NK-92 (cell line): Measurements from ENCODE around the gene BCAR1.
"Not testable (repeated sequence)": the region's sequence is repeated elsewhere in the genome, so short reads cannot be mapped to it uniquely, and the experiment has no call there.

Experiments
- DNase-seq: peaks from one replicate; lab custom pipeline; 2025; ENCODE audit not compliant: unreplicated experiment; lab: John Stamatoyannopoulos, UW

BCAR1 gene

DNA sequence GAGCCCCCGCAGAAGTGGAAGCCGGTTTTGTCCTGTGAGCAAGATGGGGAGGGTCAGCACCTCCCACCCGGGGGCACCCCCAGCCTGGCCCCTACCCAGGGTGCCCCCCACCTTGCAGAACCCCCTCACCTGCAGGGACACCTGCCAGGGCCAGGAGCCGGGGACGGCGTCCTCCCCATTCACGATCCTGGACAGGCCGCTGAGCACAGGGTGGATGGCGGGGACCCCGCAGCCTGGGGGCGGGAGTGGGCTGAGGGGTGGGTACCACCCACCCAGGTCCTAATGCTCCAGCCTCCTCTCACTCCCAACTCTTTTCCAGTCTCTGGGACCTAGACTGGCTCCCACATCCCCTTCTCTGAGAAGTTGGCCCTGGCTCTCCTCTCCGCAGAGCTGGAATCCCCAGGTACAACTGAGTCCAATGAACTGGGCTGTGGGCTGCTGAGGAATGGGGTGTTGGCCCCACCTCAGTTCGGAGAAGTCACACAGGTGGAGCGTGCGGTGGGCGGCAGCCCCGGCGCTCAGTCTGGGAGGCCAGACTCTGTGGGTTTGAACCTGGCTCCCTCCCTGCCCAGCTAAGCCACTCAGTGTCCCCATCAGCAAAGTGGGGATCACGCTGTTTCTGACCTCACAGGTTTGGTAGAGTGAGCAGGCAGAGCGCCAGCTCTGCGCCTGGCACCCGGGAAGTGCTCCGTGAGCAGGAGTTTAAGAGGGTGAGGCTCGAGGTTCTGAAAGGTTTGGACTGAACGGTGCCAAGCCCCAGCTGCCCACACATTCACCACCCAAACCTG lies 45.3 kb downstream of the BCAR1 start:
- not testable (repeated sequence) for DNase-seq

DNA sequence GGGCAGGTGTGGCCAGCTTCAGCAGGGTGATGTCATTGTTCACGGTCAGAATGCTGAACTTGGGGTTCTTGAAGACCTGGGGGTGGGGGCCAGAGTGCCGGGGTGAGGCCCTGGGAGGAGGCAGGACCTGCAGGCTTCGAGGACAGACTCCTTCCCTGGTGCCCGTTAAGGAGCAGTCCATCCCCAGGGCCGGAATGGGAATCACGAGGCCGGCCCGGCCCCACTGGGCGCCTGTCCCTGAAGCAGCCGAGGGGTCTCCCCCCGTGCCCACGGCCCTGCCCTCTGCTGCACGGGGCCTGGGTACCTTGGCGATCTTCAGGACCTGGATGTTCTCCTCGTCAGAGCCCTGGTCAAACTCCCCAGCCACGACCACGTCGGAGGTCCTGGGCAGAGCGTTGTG lies 46.0 kb downstream of the BCAR1 start:
- not testable (repeated sequence) for DNase-seq

DNA sequence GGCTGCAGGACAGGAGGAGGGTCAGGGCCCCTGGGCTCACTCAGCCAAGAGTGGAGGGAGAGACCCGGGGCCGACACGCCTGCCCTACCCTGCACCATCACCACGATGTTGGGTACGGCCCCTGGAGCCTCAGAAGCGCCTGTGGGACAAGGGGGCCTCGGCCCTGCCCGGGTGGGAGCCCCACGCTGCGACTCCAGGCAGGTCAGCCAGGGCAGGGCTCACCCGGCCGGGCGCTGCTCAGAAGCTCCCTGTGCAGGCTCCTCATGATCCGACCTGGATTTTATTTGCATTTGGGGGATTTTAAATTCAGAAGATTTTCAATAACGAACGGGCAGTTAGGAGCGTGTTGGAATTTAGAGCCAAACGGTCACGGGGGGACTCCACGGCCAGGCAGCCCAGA lies 46.5 kb downstream of the BCAR1 start:
- DNase-seq, result not testable (repeated sequence)

DNA sequence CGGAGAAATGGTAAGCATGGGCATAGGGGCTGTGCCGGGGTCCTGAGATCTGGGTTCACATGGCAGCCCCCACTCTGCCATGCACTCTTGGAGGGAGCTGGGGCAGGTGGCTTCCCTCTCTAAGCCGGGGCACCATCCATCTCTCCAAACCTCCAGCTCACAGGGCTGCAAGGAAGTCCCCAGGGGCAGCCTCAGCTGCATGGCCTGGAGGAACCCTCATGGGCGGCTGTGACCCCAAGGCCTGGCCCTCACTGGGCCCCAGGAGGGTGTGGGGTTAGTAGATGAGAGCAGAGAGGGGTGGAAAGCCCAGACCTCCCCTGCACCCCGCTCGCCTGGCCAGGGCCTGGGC lies 47.0 kb downstream of the BCAR1 start:
- DNase-seq, result no peak

DNA sequence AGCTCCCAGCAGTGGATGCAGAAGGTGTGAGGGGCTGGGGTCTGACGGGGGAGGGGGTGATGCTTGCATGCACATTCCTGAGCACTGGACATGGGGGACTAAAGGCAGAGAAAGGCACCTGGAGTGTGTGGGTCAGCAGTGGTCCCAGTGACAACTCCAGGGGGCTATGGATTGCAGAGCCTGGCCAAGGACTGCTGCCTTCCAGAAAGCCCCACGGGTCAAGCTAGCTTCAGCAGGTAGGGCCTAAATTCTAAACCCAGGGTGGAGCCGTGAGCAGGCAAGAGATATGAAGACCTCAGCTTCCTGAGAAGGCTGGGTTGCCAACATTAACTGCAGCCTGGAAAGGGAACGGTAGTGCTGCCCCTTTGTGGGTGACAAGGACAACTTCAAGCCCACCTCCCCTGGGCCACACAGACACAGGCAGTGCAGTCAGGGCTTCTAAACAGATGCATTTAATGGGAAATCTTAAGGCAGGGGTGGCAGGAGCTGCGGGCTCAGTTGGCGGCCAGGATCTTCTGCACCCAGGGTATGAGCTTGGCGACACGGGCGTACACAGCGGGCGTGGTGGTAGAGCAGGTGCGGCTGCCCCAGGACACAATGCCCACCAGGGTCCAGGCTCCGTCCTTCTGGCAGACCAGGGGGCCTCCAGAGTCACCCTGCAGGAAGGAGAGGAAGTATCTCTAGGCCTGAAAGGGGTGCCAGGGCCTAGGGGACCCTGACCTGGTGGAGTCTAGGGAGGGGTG lies 47.6 kb downstream of the BCAR1 start:
- DNase-seq, result no peak

DNA sequence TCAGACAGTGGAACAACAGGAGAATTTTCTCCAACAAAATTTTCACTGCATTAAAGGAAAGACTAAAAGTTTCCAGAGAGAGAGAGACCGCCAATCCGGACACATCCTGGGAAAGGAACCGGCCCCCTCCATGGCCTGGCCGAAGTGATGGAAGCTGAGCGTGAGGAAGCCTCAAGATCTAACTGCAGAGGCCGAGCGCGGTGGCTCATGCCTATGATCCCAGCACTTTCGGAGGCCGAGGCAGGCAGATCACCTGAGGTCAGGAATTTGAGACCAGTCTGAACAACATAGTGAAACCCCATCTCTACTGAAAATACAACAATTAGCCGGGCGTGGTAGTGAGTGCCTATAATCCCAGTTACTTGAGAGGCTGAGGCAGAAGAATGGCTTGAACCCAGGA lies 48.3 kb downstream of the BCAR1 start:
- DNase-seq, result no peak

DNA sequence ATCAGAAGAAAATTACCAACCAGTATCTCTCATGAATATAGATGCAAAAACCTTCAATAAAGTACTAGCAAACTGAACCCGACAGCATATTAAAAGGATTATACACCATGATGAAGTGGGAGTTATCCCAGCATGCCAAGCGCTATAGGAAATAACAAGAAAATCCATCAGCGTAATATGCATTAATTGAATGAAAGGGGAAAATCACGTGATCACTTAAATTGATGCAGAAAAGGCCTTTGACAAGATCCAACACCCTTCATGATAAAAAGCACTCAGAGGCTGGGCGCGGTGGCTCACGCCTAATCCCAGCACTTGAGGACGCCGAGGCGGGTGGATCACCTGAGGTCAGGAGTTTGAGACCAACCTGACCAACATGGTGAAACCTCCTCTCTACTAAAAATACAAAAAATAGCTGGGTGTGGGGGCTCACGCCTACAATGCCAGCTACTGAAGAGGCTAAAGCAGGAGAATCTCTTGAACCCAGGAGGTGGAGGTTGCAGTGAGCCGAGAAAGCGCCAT lies 49.3 kb downstream of the BCAR1 start:
- no peak for DNase-seq

DNA sequence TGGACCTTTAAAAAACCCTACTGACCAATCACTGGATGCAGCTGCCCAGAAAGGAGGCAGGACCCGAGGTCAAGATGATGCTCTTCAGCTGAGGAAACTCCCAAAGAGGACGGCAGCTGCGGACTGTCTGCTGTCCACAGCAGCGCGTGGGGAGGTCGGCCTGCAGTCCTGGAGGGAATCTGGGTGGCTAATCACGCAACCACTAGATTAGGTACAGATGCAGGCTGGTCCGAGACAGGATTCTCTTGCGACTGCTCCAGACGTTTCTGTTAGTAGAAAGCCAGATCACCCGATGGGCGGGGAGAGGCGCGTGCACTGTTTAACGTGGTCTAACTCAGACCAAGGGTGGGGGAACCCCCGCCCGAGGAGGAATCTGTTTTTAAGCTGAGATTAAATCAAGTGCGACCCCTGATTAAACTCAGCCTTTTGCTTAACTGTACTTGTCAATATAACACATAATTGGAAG lies 53.3 kb downstream of the BCAR1 start:
- no peak for DNase-seq

DNA sequence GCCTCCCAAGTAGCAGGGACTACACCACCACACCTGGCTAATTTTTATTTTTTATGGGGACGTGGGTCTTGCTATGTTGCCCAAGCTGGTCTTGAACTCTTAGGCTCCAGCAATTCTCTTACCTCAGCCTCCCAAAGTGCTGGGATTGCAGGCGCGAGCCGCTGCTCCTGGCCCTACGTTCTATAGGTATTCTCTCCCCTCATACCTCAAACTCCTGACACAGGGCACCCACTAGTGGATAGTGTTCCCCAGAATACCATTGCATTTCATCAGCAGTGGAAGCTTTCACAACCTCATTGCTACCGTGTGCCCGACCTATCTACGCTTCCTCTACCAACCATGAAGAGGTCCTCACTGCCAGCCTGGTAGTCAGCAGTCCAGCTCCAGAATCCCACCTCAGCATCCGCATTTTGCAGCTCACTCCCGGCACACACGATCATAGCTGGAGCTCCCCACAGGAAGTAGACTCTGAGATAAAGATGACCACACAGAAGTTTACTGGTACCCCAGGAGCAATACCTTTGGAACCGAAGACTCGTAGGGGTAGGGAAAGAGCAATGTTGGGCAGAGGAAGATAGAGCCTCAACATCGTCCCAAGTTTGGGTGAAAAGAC lies 53.8 kb downstream of the BCAR1 start:
- DNase-seq, result no peak

DNA sequence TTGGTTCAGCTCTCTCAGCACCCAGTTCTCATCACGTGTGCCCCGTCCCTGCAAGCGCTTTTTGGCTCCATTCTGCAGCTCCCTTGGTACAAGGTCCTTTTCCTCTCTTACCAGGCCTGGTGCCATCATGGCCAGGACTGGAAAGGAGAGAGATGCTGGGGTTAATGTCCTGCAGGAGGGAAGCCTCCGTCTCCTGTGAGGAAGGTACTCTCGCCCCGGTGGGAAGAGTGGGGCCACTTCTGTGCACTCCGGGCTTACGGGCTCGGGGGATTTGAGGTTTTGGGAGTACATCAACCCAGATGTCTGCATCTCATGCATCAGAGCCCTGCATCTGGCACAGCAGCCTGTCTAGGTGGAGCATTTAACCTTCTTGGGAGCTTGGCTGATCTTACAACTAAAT lies 54.6 kb downstream of the BCAR1 start:
- DNase-seq, result no peak

DNA sequence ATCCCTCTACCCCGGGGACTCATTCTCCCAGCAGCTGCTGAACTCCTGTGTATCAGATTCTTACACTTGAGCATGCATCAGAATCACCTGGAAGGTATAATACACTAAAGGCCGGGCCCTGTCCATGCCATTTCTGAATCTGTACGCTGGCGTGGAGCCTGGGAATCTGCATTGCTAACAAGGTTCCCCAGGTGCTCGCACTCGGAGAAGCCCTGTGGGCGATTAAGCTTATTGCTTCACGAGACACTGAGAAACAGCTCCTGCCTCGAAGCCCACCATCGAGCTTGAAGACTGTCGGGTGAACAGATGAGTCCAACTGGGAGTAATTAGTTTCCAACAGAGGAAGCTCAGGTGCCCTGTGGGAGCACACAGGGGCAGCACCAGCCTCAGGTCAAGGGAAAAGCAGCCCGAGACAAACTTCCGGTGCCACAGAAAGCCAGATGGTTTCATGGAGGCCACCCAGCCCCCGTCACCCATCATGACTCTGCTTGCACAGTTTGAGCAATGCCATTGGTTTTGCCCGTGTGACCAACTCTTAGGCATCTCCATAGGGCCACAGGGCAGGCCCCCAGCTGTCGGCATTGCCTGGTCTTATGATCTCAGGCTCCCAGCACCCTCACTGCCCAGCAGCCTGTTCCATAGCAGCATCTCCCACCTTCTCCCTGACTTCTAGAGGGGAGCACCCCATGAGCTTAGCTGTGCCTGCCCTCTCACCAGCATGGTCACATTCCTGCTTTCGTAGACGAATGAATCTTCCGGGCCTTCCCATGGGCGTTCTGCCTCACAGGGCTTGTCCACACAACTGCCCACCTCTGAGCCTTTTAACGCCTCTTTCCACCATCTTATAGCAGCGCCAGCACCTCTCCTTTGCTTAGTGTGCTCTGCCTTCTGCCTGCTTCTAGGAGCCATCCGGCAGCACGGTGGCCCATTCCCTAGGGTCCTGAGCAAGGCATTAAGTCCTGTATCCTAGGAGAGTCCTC lies 55.3 kb downstream of the BCAR1 start:
- DNase-seq, result no peak

DNA sequence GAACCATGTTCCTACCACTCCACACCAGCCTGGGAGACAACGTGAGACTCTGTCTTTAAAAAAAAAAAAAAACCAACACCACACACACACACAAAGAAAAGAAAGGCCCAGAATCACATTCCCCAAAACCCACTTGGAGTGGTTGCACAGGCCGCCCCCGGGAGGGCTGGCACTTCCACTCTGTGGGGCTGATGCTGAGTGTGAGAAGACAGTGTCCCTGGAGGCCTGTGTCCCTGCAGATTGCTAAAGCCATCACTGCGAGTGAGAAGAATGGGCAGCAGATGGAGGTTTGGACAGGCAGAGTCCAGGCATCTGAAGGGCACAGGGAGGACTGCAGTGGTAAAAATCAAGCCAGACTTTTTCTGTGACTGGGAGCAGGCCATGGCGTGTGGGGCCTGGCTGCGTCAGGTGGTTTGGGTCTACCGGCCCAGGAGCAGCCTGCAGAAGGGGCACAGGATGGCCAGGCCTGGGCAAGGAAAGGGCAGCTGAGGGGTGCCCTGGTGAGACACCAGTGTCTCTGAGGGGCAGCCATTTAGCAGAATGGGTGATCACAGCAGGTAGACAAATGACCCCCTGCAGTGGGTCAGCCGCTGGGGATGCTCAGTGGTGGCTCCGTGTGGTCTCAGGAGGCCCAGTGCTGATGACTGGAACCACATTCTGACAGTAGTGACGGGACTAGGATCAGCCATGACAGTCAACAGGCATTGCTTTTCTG lies 57.5 kb downstream of the BCAR1 start:
- DNase-seq, result no peak

DNA sequence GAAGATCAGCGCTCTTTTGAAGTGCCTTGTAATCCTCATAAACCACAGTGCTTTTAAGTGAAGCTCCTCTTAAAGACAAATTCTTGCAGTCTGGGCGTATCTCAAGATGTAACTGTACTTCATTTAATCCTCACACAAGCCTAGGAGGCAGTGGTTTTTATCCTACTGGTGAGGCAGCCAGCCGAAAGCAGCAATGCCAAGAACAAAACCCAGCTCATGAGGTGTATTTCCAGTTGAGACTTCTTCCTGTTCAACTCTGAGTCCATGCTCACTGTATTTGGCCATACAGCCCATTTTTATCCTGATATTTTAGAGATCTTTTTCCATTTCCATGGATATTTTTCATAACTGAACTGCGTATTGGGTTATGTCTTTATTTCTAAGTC lies 58.2 kb downstream of the BCAR1 start:
- DNase-seq, result no peak

DNA sequence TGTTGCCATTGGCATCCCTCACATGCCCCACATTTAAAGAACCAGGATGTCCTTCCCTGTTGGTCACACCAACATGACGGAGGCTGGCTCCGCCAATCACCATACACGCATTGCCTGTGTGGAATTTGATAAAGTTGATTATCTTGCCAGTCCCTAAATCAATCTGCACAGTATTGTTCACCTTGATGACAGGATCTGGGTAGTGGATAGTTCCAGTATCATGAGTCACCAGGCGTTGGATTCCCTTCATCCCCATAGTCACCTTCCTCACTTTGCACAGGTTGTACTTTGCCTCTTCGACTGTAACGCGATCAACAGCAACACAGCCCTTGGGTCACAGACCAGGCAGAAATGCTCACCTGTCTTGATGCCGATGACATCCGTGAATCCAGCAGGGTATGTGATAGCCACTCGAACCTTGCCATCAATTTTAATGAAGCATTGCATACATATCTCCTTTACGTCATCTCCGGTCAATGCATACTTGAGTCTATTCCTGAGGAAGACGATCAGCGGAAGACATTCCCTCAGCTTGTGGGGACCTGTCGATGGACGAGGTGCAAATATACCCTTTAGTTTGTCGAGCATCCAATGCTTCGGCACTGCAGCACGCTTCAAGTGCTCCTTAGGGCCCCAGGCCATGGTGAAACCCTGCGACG lies 58.7 kb downstream of the BCAR1 start:
- no peak for DNase-seq

DNA sequence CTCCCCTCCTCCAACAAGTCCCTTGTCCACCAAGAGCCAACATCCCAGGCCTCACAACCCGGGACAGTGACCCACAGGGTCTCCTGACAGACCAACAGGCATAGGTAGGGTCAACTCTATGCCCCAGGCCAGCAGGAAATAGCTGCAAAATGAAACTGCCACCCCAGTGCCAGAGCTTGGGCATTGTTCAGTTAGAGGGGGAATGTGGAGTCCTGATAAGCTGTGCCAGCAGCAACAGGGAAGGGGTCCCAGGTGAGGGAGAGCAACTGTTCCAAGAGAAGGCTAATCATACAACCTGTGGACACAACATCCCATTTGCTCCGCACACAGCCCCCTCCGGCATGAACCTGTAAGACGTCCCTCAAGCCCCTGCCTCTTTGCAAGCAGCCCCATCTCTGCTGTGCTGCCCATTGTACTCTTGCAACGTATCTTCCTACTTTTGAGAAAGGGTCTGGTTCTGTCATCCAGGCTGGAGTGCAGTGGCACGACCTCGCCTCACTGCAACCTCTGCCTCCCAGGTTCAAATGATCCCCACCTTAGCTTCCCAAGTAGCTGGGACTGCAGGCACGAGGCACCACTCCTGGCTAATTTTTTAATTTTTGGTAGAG lies 61.7 kb downstream of the BCAR1 start:
- no peak for DNase-seq

DNA sequence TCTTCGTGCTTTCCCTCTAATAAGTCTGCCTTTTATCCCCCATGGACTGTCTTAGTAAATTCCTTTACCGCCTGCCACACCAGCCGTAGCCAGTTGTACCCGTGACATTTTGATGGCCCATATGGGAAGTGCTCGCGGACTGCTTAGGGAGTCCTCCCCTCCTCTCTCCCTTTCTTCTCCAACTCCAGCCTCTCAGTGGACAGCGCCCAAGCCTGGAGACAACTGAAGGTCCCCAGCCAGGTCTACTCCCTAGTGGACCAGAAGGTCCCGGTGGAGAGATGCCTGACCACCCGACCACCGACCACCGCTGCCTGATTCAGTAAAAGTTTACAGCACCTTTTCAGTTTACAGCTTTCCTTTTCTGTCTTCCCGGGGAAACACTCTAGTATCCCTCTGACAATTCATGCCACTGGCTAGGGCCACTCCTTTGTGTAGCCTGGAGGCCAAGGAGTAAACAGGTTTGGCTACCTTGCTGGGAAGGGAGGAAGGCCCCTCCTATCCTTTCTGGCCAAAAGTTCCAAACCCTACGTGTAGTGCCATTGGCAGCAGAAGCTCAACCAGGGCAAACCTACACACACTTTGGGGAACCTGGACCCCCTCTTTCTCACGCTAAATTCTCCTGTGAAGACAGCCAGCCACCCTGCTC lies 62.5 kb downstream of the BCAR1 start:
- DNase-seq, result no peak

DNA sequence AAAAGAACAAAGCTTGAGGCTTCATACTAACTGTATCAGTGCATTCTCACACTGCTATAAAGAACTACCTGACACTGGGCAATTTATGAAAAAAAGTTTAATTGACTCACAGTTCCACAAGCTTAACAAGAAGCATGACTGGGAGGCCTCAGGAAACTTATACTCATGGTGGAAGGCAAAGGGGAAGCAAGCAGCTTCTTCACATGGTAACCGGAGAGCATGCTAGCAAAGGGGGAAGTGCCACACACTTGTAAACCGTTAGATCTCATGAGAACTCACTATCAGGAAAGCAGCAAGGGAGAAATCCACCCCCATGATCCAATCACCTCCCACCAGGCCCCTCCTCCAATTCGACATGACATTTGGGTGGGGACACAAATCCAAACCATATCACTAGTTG lies 69.8 kb downstream of the BCAR1 start:
- no peak for DNase-seq

DNA sequence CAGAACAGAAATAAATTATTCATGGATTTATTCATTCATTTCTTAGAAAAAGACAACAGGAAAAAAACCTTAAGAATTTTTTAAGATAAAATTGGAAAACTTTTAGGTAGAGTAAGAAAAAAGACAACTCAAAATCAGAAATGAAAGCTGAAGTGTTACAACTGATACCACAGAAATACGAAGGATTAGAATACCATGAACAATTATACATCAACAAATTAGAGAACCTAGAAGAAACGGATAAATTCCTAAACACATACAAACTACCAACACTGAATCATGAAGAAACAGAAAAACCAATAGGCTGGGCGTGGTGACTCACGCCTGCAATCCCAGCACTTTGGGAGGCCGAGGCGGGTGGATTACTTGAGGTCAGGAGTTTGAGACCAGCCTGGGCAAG lies 72.2 kb downstream of the BCAR1 start:
- DNase-seq, result no peak
